ENCODE results near the gene ADIPOR2.

Gene ADIPOR2

DNA sequence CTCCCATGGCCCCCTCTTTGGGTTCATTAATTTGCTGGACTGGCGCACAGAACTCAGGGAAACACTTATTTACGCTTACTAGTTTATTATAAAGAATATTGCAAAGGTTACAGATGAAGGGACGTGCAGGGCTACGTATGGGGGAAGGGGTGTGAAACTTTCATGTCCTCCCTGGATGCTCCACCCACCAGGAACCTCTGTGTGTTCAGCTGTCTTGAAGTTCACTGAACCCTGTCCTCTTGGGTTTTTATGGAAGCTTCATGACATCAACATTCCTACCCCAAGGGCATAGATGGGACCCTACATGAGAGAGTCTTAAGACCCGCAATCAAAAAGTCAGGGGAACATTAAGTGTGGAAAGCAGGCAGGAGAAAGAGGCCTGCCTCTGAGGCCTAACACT lies 58.1 kb downstream of the ADIPOR2 start:
- DNase-seq: no peak
- in situ Hi-C loops (cut with HindIII; ENCODE audit: low pct_ligation_motif_present, low pct_unique_long_range_greater_than_20kb, low sequenced_read_pairs): no loop called here

DNA sequence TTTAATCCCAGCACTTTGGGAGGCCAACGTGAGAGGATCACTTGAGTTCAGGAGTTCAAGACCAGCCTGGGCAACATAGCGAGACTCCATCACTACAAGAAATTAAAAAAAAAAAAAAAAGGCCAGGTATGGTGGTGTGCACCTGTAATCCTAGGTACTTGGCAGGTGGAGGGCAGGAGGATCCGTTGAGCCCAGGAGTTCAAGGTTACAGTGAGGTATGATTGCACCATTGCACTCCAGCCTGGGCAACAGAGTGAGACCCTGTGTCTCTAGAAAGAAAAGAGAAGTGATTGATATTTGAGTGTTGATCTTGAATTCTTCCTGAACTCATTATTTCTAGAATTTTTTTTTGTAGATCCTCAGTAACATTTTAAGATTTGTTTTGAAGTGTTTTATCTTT lies 59.4 kb downstream of the ADIPOR2 start:
- in situ Hi-C loops (cut with HindIII; ENCODE audit: low pct_ligation_motif_present, low pct_unique_long_range_greater_than_20kb, low sequenced_read_pairs): no loop called here
- DNase-seq: no peak

DNA sequence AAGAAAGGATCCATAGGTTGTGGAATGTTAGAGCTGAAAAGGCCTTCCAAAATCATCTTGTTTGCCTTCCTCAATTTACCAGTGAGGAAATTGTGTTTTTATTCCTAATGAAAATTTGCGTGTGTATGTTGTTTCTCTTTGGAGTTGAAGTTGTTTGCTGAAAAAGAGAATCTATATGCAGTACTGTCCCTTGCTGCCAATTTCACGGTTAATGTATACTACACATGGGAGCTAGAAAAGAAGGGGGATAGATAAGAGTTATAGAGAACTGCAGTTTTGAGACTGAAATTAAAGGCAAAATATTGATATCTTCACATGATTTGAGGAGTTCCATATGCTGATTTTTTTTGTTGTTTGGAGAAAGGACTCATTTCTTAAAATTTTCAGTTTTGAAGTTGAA lies 67.5 kb downstream of the ADIPOR2 start:
- no peak for DNase-seq
- in situ Hi-C loops (cut with HindIII; ENCODE audit: low pct_ligation_motif_present, low pct_unique_long_range_greater_than_20kb, low sequenced_read_pairs): no loop called here

DNA sequence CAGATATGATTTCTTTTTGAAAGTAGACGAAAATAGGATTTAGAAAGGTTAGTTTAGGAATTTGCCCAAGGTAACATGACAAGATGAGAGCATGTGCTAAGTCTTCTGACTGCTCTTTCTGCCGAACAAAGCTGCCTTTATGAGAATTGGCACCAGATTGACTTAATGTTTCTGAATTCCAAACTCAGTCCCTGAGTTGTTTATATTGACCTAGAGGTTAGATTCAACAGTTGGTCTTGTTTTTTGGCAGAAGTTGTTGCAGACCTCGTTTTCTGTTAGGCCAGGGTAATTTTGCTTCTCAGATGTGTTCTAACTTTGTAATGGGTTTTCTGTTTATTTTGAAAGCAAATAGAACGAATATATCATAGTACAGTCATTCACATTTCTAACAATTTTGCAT lies 68.0 kb downstream of the ADIPOR2 start:
- DNase-seq: no peak
- in situ Hi-C loops (cut with HindIII; ENCODE audit: low pct_ligation_motif_present, low pct_unique_long_range_greater_than_20kb, low sequenced_read_pairs): no loop called here

DNA sequence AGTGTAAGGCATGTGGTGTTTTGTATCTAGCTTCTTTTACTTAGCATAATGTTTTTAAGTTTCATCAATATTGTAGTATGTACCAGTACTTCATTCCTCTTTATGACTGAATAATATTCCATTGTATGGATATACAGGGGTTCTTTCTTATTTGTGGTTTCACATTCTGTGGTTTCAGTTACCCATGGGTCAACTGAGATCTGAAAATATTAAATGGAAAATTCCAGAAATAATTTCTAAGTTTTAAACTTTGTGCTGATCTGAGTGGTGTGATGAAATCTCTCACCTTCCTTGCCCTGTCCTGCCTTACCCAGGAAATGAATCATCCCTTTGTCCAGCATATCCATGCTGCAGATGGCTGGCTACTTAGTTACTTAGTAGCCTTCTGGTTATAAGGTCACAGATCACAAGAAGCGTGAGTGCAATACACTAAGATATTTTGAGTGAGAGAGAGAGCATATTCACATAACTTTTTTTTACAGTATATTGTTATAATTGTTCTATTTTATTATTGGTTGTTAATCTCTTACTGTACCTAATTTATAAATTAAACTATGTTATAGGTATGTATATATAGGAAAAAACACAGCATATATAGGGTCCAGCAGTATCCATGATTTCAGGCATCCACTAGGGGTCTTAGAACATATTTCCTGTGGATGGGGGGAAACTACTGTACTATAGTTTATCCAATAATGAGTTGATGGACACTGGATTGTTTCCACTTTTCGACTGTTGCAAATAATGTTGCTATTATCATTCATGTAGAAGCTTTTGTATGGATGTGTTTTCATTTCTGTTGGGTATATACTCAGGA lies 69.9 kb downstream of the ADIPOR2 start:
- DNase-seq: peak; percentile 99
- in situ Hi-C loops (cut with HindIII; ENCODE audit: low pct_ligation_motif_present, low pct_unique_long_range_greater_than_20kb, low sequenced_read_pairs): no loop called here

DNA sequence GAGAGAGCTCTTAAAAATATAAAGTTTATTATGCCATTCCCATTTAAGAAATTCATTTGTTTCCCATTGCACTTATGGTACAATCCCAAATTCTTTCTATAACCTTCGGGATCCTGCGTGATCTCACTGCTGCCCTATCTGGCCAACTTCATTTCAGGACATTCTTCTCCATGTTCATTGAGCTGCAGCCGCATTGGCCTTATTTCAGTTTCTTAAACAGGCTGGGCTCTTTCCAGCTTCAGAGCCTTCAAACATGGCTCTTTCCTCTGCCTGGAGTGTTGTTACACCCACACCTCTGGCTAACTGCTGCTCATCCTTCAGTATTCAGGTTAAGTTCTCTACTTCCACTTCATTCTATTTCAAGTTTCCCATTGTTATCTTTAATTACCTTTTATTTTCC lies 71.0 kb downstream of the ADIPOR2 start:
- in situ Hi-C loops (cut with HindIII; ENCODE audit: low pct_ligation_motif_present, low pct_unique_long_range_greater_than_20kb, low sequenced_read_pairs): no loop called here
- peak; percentile 39 for DNase-seq

DNA sequence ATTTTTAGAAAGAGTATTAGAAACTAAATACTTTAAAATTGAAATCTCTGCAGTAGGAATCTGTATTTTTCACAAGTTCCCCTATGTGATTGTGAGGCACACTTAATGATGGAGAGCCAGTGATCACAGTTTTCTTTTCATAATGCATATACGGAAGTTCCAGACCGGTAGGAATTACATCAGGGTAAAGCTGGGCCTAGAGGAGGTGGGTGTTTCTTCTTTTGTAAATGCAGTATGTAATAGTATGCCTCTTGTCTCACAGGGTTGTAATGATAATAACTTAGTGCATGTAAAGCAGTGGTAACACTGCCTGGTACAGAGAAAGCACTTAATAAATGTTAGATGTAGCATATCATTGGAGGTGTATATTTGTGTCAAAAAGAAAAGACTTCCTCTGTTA lies 72.3 kb downstream of the ADIPOR2 start:
- in situ Hi-C loops (cut with HindIII; ENCODE audit: low pct_ligation_motif_present, low pct_unique_long_range_greater_than_20kb, low sequenced_read_pairs): no loop called here
- DNase-seq: no peak

DNA sequence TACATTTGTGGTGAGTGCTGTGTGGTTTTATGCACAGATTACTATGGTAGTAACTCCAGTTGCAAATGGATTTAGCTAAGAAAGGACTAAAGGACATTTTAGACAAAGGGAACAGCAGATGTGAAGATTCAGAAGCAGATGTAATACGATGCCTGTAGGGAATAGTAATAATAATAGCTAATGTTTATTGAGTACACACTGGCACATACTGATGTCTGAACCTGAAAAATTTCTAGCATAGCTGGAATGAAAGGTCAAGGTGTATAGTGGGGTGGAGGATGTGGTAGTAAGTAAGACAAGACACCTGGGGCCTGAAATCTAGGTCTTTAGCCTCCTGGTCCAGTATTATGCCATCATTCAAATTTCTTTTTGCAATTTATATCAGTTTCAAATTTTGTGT lies 75.2 kb downstream of the ADIPOR2 start:
- no peak for DNase-seq
- in situ Hi-C loops (cut with HindIII; ENCODE audit: low pct_ligation_motif_present, low pct_unique_long_range_greater_than_20kb, low sequenced_read_pairs): no loop called here

DNA sequence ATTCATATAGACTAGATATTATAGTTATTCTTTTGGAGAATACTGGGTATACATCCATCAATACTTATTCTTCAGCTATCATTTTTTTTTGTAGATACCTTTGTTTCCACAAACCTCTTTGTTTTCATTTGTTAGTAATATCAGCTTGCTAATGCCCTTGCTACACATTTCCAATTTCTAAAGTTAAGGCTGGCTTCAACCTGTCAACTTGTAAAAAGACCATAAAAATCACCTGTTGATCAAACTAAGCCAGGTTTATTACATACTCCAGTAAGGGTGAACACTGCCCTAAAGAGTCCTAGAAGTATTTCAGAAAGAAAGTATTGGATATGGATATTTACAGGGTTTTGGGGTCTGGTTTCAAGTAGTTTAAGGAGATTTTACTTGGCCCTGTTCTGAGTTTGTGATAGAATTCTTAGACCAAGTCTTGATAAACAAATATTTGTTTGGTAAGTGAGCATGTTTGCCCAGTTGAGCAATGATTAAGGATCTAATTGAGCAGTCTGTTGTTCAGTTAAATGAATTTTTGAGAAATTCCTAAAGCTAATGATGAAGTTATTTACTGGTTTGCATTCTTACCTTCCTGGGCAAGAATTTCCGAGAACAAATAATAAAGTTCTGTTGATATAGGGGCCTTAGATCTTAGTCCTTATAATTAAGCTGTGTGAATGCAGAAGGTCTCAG lies 76.7 kb downstream of the ADIPOR2 start:
- in situ Hi-C loops (cut with HindIII; ENCODE audit: low pct_ligation_motif_present, low pct_unique_long_range_greater_than_20kb, low sequenced_read_pairs): no loop called here
- DNase-seq: no peak

DNA sequence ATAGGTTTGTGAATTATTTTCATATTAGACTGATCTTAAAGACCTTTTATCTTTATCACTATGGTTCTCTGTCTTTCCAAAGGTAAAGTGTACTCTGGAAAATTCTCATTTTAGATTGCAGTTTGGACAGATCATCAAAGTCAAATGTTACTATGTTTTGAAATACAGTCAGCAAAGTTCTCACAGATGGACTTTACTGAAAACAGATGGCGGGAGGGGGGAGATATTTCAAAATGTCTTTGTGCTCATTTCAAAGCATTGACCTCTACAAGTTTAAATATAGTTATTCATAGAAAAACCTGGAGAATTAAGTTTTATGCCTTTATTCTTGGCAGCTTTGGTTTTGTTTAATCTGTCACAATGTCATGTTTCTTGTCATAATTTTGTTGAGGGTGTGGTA lies 77.7 kb downstream of the ADIPOR2 start:
- in situ Hi-C loops (cut with HindIII; ENCODE audit: low pct_ligation_motif_present, low pct_unique_long_range_greater_than_20kb, low sequenced_read_pairs): no loop called here
- no peak for DNase-seq

DNA sequence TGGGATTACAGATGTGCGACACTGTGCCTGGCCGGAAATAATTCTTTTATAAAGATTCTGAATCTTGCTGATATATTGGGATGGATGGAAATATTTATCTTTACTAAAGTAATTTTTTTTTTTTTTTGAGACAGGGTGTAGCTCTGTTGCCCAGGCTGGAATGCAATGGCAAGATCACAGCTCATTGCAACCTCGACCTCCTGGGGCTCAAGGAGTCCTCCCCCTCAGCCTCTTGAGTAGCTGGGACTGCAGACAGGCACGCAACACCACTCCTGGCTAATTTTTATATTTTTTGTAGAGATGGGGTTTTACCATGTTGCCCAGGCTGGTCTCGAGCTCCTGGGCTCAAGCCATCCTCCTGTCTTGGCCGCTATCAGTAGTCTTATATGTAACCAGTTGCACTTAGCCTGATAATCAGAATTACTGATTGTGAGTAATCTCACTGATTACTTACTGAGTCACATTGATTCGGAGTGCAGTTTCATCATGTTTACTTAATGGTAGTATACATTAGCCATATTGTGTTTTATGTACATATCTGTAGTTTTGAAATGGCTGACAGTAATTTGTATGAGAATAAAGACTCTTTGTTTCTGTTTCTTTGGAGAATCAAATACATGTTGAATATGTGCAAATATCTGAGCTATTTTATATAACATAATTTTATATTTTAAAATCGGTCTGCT lies 79.1 kb downstream of the ADIPOR2 start:
- DNase-seq: no peak
- in situ Hi-C loops (cut with HindIII; ENCODE audit: low pct_ligation_motif_present, low pct_unique_long_range_greater_than_20kb, low sequenced_read_pairs): no loop called here

DNA sequence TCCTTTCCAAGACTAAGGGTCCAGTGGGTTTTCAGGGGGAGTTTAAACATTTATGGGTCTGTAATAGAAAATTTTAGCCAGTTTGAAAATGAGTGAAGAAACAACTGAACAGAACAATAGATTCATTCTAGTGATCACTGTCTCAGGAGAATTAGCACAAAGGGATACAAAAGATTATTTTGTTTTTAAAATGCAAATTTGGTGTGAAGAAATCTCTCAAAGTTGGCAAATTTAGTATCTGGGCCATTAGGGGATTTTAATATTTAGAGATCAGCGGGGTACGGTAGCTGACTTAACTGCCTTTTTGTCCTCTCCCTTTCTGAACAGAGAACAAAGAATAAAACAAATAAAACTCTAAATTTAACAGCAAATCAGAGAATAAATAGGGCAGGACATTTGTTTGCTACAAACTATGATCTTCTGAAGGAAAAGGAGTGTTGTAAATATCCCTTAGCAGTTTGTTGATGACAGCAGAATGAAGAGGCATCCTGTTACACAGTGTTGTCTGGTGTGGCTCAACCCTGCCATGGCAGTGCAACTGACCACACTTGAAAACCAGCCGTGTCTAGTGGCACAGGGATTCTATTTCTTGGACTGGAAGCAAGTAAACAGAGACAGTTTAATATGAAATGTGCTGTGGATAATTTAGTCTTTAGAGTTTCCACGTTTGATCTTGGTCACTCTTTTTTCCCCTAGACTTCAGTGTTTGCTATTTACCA lies 83.2 kb downstream of the ADIPOR2 start:
- in situ Hi-C loops (cut with HindIII; ENCODE audit: low pct_ligation_motif_present, low pct_unique_long_range_greater_than_20kb, low sequenced_read_pairs): no loop called here
- no peak for DNase-seq

DNA sequence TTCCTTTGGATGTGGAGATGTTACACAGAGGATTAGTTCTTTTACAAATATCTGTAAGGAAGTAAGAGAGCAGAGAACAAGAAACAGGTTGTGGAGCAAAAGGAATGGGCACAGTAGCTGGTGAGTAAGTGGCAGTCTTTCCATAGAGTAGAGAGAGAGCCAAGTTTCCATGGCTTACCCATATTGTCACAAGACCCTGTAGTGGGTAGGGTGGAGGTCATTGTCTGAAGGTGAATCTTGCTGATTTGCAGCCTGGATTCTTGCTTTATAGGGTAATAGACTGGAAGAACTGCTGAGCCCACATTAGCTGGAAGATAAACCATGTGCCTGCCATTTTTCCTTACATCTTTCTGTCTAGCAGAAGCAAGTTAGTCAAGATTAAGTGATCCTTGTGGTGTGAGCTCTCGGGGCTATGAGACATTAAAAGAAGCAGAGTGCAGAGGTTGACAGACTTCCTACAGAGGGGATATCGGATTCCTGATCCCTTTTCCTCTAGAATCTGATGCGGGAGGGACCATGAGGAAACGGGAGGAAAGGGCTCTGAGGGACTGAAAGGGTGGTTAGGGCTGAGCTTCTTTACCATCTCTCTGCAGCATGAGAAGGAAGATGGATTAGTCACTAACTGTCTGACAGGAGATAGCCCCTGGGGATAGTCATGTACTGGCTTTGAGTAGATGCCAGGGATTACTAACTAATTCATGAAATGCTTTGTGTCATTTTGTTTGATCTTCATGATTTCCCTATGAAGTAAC lies 85.5 kb downstream of the ADIPOR2 start:
- peak; percentile 78 for DNase-seq
- in situ Hi-C loops (cut with HindIII; ENCODE audit: low pct_ligation_motif_present, low pct_unique_long_range_greater_than_20kb, low sequenced_read_pairs): loop anchor here (25.0 kb wide), 1 partner anchor 114 kb away; no protein-coding TSS in a partner anchor

DNA sequence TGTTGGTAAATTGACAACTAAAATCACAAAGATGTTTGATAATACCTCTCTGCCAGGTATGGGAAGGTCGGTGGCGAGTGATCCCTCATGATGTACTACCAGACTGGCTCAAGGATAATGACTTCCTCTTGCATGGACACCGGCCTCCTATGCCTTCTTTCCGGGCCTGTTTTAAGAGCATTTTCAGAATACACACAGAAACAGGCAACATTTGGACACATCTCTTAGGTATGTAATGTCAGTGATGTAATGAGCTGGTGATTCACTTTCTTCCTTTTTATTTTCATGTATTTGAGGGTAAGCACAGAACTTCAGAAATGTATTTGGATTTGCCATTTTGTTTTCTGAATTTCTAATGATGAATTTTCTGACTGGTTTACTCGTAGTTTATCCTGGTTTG lies 86.9 kb downstream of the ADIPOR2 start:
- DNase-seq: peak; percentile 44
- in situ Hi-C loops (cut with HindIII; ENCODE audit: low pct_ligation_motif_present, low pct_unique_long_range_greater_than_20kb, low sequenced_read_pairs): loop anchor here (25.0 kb wide), 1 partner anchor 115 kb away; no protein-coding TSS in a partner anchor

DNA sequence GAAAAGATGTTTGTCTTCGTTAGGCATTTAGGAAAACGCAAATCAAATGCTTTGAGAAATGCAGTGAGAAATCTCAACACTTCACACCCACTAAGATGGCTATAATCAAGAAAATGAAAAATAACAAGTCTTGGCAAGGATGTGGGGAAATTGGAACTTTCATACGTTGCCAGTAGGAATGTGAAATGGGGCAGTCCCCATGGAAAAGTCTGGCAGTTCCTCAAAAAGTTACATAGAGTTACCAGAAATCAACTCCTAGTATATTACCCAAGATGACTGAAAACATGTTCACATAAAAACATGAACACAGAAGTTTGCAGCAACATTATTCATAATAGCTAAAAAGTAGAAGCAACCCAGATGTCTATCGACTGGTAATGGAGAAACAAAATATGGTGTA lies 88.0 kb downstream of the ADIPOR2 start:
- in situ Hi-C loops (cut with HindIII; ENCODE audit: low pct_ligation_motif_present, low pct_unique_long_range_greater_than_20kb, low sequenced_read_pairs): loop anchor here (25.0 kb wide), 1 partner anchor 117 kb away; no protein-coding TSS in a partner anchor

DNA sequence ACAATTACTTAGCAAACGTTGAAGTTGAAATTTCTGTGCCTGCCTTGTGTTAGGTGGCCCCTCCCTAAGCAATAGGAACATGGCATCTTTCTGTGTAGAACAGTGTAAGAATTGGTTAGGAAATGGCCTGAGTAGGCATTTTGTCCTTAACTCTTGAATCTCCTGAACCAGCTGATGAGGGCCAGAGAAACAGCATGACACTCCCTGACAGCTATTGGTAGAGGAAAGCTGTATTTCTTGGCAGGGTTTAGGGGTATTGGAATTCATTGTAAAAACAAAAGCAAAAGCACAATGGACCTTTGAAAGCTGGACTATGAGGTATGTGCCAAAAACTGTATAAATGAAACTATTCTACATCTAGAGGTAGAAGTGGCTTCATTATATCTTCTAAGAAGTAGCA lies 88.9 kb downstream of the ADIPOR2 start:
- DNase-seq: no peak
- in situ Hi-C loops (cut with HindIII; ENCODE audit: low pct_ligation_motif_present, low pct_unique_long_range_greater_than_20kb, low sequenced_read_pairs): loop anchor here (25.0 kb wide), 1 partner anchor 117 kb away; no protein-coding TSS in a partner anchor

More for the DNA sequence above, 88.0 kb downstream of the ADIPOR2 start:
- DNase-seq: no peak

DNA sequence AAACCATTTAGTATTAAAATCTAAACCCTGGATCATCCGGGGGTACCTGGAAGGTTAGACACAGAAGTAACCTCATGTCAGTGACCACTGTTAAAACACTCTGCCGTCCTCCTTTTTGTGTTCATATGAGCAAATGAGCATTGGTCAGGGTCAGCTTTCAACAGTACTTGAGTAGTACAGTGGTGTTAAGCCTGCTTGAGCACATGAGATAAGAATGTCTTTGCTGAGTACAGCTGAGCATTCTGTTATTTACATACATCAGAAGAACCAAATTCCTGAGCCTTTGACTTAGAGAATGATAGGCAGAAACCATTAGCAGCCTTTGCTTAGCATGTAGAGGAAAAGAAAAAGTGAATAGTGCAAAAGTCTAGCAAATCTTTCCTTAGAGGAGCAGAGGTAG lies 90.9 kb downstream of the ADIPOR2 start:
- in situ Hi-C loops (cut with HindIII; ENCODE audit: low pct_ligation_motif_present, low pct_unique_long_range_greater_than_20kb, low sequenced_read_pairs): loop anchor here (25.0 kb wide), 1 partner anchor 119 kb away; no protein-coding TSS in a partner anchor
- no peak for DNase-seq

DNA sequence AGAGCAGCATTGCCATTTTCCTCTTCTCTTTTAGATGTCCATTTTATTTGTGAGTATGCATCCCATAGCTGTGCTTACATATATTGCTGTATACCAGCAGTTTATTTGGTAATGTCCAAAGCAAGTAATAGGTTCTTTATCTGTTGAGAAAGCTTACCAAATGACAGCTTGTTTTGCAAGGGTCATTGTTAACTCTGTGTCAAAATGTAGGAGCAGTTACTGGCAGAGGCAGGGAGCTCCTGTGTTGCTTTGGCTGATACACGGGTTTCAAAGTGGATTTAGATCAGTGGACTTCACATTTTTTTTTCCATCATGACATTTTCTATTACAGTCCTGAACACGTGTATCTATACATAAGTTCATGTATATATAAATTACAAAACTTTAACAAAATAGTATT lies 91.3 kb downstream of the ADIPOR2 start:
- in situ Hi-C loops (cut with HindIII; ENCODE audit: low pct_ligation_motif_present, low pct_unique_long_range_greater_than_20kb, low sequenced_read_pairs): loop anchor here (25.0 kb wide), 1 partner anchor 120 kb away; no protein-coding TSS in a partner anchor
- no peak for DNase-seq

Data from ACHN (cell line).